Measurements from ENCODE around the gene MDFI.

DNA sequence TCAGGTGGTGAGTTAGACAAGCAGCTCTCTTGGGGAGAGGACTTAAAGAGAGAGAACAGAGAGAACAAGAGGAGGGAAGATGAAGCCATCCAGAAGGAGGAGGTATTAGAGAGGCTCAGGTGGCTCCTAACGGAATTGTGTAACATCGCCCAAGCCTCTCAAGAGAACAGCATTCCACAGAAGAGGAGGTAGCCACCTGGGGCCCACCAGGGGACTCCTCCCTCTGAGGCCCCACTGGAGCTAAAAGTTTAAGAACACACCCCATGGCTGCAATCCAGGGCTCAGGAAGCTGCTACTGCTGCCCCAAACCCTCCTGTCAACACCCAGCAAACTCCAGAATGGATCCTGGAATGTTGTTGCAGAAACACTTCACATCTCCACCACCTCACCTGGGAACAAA, 23.6 kb upstream of the MDFI start:
- no peak for TF ChIP-seq SUZ12 (IDR thresholded peaks at IDR 0.05; ENCODE audit: extremely low read depth, insufficient read depth, insufficient read length)
- TF ChIP-seq YY1 (IDR thresholded peaks at IDR 0.05; ENCODE audit: insufficient read depth, insufficient read length), result no peak

Data from NT2/D1 (cell line).